Pulmonary artery endothelial cell (primary cell): Measurements from ENCODE around the gene SF3B1. TPM values are rescaled to one million over a fixed set of nuclear protein-coding genes. Genes with fewer than 3 reads are reported as not detected.
"Not testable (repeated sequence)": the region's sequence is repeated elsewhere in the genome, so short reads cannot be mapped to it uniquely, and the experiment has no call there.

Experiments used
- DNase-seq: peaks from one replicate; pipeline ENCODE4 v3.0.0-alpha.2; 2011; ENCODE audit warnings: low read depth, low spot score
- total RNA-seq: library from RNA; depleted of rRNA; stranded (reverse); fragments of >200 nt; gene quantifications from 2 replicates; pipeline ENCODE4 v1.2.3, GENCODE V29; 2014

SF3B1 gene
- total RNA-seq, 1 donor from 2014 or later = 162 TPM

DNA sequence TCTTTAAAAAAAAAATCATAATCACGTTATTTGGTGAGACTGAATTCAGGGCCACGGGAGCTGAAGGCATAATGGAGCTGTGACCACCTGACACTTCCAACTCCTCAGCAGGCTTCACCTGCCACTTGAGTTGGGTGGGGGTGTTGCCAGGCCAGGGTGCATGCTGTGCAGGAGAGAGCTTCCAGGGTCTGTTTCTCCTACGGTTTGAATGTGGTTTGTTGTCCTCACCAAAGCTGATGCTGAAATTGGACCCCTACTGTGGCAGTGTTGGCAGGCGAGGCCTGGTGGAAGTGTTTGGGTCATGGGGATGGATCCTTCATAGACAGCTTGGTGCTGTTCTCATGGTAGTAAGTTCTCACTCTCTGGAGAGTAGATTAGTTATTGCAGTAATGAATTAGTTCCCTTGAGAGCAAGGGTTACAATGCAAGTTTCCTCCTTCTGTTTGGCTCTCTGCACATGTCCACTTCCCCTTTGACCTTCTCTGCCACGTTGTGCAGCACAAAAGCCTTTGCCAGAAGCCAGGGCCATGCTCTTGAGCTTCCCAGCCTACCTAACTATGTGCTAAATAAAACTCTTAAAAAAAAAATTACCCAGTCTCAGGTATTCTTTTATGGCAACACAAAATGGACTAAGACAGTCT lies 86.0 kb downstream of the SF3B1 start:
- DNase-seq = no peak

DNA sequence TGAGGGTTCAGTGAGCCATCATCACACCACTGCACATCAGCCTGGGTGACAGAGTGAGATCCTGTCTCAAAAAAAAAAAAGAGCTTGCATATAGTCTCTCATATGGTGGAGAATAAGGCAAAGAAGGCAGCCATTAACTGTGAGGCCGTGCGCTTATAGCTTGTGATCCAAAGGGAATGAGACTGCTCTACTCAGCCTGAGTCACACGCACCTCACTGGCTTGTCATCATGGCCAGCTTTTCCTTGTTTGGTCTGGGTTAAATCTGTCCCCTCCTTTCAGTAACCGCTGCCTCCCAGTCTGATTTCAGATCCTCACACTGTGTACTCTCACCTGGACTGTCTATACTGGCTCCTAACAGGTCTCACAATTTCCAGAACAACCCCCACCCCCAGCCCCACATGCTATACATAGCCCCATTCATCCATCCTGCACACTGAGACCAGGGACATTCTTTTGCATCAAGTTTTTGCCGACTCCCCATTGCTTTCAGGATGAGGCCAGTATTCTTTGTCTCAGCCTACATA lies 88.9 kb downstream of the SF3B1 start:
- no peak for DNase-seq

DNA sequence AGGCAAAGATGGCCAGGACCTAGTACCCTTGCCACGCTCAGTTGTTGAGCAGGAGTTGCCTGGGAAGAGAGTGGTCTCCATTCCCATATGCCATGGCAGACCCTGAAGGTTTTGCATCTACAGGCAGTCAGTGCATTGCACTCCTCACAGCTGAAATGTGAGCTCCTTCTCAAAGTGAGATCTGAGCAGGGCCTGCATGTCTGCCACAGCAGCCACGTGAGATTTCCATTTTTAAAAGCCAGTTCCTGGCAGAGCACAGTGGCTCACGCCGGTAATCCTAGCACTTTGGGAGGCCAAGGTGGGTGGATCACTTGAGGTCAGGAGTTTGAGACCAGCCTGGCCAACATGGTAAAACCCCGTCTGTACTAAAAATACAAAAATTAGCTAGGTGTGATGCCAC lies 90.9 kb downstream of the SF3B1 start:
- DNase-seq = not testable (repeated sequence)

DNA sequence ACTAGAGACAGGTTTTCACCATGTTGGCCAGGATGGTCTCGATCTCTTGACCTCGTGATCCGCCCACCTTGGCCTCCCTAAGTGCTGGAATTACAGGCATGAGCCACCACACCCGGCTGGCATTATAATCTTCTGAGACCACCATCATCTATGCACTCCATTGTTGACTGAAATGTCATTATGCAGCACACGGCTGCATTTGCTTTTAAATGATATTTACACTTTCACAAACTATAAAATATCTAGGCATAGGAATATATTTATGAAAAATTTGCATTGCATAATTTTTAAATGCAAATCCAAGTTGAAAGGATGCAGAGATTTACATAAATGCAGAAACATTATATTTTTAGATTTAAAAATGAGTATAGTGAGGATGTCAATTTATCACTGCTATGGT lies 94.2 kb downstream of the SF3B1 start:
- DNase-seq = no peak

Other genes with a start within 250 kb of the SF3B1 start
- gene ANKRD44, start 124.2 kb downstream of the SF3B1 start, total RNA-seq = 9.3 and 13.7 TPM in 2 replicates
- 26.1 and 28.7 TPM in 2 replicates for gene COQ10B, start 18.5 kb upstream of the SF3B1 start, total RNA-seq
- 183 and 512 TPM in 2 replicates for gene HSPD1, start 64.8 kb upstream of the SF3B1 start, total RNA-seq
- gene HSPE1, start 65.4 kb upstream of the SF3B1 start, total RNA-seq = 115 and 245 TPM in 2 replicates
- gene MOB4, start 81.0 kb upstream of the SF3B1 start, total RNA-seq = 36.6 and 43.8 TPM in 2 replicates
- gene RFTN2, start 240.6 kb upstream of the SF3B1 start, total RNA-seq = 6.5 and 13.8 TPM in 2 replicates